ENCODE data around the gene EHMT1.

- TF ChIP-seq SPI1 (IDR thresholded peaks at IDR 0.05; ENCODE audit: borderline replicate concordance, low read depth) (no peak), POLR2AphosphoS5 (IDR thresholded peaks at IDR 0.05; ENCODE audit: low read depth) (no peak), CTCF (IDR thresholded peaks at IDR 0.05; ENCODE audit: insufficient read depth, low read length) (no peak)
Observed at GRCh38 chr9:137650779-137651178, 32.0 kb downstream of the EHMT1 start.
